HTERT RPE-1 (cell line): ENCODE results near the gene TRERF1.
"Not testable (repeated sequence)": the region's sequence is repeated elsewhere in the genome, so short reads cannot be mapped to it uniquely, and the experiment has no call there.

Experiments used
- in situ Hi-C: fragments of 300-500 bp; cut with MboI; formaldehyde crosslinking; loops from 4 replicates; pipeline ENCODE4 v1.14.3; 2020; ENCODE audit warnings: low sequenced_read_pairs

The TRERF1 gene

GRCh38 chr6:42450477-42451332, 1.0 kb downstream of the TRERF1 start:
- in situ Hi-C loops: no loop called here

- in situ Hi-C loops: no loop called here
Measured at GRCh38 chr6:42449917-42450476, 1.7 kb downstream of the TRERF1 start.

- in situ Hi-C loops: no loop called here
Measured at GRCh38 chr6:42448927-42449659, 2.6 kb downstream of the TRERF1 start.

GRCh38 chr6:42448391-42448790, 3.3 kb downstream of the TRERF1 start:
- in situ Hi-C loops: no loop called here

GRCh38 chr6:42446996-42447395, 4.7 kb downstream of the TRERF1 start:
- in situ Hi-C loops: no loop called here

GRCh38 chr6:42446370-42446769, 5.4 kb downstream of the TRERF1 start:
- in situ Hi-C loops: no loop called here

GRCh38 chr6:42445955-42446354, 5.8 kb downstream of the TRERF1 start:
- in situ Hi-C loops: not testable (repeated sequence)

- in situ Hi-C loops: no loop called here
Measured at GRCh38 chr6:42443312-42444060, 8.2 kb downstream of the TRERF1 start.

GRCh38 chr6:42441697-42442081, 10.0 kb downstream of the TRERF1 start:
- in situ Hi-C loops: no loop called here

GRCh38 chr6:42440778-42441696, 10.7 kb downstream of the TRERF1 start:
- in situ Hi-C loops: no loop called here

GRCh38 chr6:42440027-42440426, 11.7 kb downstream of the TRERF1 start:
- in situ Hi-C loops: no loop called here

- in situ Hi-C loops: no loop called here
Measured at GRCh38 chr6:42436825-42437224, 14.9 kb downstream of the TRERF1 start.

- in situ Hi-C loops: no loop called here
Measured at GRCh38 chr6:42434237-42434636, 17.5 kb downstream of the TRERF1 start.

GRCh38 chr6:42433409-42433808, 18.3 kb downstream of the TRERF1 start:
- in situ Hi-C loops: no loop called here

- in situ Hi-C loops: no loop called here
Measured at GRCh38 chr6:42431877-42432276, 19.8 kb downstream of the TRERF1 start.

- in situ Hi-C loops: no loop called here
Measured at GRCh38 chr6:42431356-42431755, 20.4 kb downstream of the TRERF1 start.

GRCh38 chr6:42429836-42430235, 21.9 kb downstream of the TRERF1 start:
- in situ Hi-C loops: no loop called here

- in situ Hi-C loops: no loop called here
Measured at GRCh38 chr6:42429042-42429585, 22.6 kb downstream of the TRERF1 start.

GRCh38 chr6:42428326-42429041, 23.2 kb downstream of the TRERF1 start:
- in situ Hi-C loops: no loop called here
